Measurements from ENCODE around the gene GRPR.

The GRPR gene

DNA sequence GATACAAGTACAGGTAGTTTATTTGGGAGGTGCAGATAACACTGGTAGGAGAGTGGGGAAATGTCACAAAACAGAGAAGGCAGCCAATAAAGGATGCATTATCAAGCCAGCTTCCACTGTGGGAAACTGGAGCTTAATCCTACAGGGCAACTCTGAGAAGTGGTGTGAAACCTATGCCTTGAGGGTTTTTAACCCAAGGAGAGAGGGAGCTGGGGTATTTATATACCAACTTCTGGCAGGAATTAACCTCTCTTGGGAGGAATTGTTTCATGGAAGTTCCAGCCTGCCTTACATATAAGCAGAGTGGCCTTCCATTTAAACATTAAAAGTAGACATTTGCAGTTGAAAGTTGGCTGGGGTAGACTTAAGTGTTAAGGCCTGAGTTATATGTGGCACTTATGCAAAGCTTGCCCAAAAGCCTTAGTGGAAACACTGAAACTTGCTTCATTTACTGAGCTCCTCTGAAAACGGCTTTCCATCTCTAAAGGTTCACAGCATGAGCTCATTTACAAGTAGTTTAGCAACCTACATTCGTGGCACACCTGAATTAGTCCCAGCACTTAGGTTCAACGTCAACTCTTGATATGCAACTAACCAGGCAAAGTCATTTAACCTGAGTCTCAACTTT is 63.1 kb downstream of the GRPR start:
- Histone ChIP-seq H3K27ac (ENCODE audit: low read length) (no peak overlapping the region), H3K36me3 (ENCODE audit: insufficient read depth, low read depth, low read length) (no peaks in the 10 kb centered on the region), H3K9me3 (ENCODE audit: insufficient read depth, low read depth, low read length) (no peaks in the 10 kb centered on the region), H3K9ac (ENCODE audit: low read depth, low read length) (peak overlapping the region; percentile 52; the same call in 1 of the 2 replicates), H3K4me1 (ENCODE audit: insufficient read depth, low read length) (peaks cover 21% of the 10 kb centered on the region; the same call in 1 of the 2 replicates), H3K27me3 (ENCODE audit: insufficient read depth, low read length) (no peaks in the 10 kb centered on the region), H3K4me3 (ENCODE audit: low read length) (no peak overlapping the region)

DNA sequence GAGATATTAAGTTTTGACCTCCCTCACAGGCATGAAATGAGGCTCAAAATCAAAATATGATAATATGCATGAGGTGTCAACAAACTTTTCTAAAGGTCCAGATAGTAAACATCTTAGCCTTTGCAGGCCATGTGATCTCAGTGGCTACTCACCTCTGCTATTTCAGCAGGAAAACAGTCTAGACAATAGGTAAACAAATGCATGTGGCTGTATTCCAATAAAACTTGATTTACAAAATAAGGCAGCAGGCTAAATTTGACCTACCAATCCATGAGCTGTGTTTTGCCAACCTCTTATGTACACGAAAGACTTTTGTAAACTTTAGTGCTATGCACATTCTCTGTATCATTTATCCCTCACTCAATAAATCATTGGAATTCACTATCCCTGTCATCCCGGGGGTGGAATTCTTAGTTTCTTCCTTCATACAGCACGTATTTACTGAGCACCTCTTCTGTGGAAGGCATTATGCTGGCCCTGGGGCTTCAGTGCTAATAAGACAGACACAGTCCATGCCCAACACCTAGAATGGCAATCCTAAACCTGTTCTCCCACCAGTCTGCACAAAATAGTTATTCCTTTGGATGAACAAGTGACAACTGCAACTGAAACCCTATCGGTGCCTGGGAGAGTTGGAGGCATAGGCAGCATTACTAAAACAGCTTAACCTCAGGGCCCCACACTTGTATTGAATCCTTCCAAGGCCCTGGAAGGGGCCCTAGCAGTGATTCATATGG is 63.8 kb downstream of the GRPR start:
- Histone ChIP-seq H3K9me3 (ENCODE audit: insufficient read depth, low read depth, low read length) (no peaks in the 10 kb centered on the region), H3K4me3 (ENCODE audit: low read length) (no peak overlapping the region), H3K4me1 (ENCODE audit: insufficient read depth, low read length) (peaks cover 21% of the 10 kb centered on the region; the same call in 1 of the 2 replicates), H3K27ac (ENCODE audit: low read length) (no peak overlapping the region), H3K9ac (ENCODE audit: low read depth, low read length) (peak overlapping the region; percentile 35; the same call in 1 of the 2 replicates), H3K36me3 (ENCODE audit: insufficient read depth, low read depth, low read length) (no peaks in the 10 kb centered on the region), H3K27me3 (ENCODE audit: insufficient read depth, low read length) (no peaks in the 10 kb centered on the region)

DNA sequence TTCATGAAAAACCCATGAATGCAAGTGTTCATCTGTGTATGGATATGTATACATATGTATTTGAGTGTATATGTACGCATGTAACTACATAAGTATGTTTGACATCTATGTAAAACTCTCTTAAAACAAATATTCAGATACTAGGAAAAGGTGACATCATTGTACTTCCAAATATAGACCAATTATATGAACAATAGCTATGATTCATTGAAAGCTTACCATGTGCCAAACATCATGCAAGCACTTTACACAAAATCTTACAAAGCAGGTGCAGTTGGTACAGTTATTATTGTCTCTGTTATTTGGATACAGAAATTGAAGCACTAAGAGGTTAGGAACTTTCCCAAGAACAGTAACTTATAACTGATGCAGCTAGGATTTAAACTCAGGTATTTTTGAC is 65.3 kb downstream of the GRPR start:
- H3K36me3 ChIP-seq (ENCODE audit: insufficient read depth, low read depth, low read length): no peaks in the 10 kb centered on the region
- H3K9ac ChIP-seq (ENCODE audit: low read depth, low read length): no peak overlapping the region
- H3K27me3 ChIP-seq (ENCODE audit: insufficient read depth, low read length): no peaks in the 10 kb centered on the region
- no peak overlapping the region for H3K27ac ChIP-seq (ENCODE audit: low read length)
- no peaks in the 10 kb centered on the region for H3K9me3 ChIP-seq (ENCODE audit: insufficient read depth, low read depth, low read length)
- peaks cover 21% of the 10 kb centered on the region; the same call in 1 of the 2 replicates for H3K4me1 ChIP-seq (ENCODE audit: insufficient read depth, low read length)
- H3K4me3 ChIP-seq (ENCODE audit: low read length): no peak overlapping the region

DNA sequence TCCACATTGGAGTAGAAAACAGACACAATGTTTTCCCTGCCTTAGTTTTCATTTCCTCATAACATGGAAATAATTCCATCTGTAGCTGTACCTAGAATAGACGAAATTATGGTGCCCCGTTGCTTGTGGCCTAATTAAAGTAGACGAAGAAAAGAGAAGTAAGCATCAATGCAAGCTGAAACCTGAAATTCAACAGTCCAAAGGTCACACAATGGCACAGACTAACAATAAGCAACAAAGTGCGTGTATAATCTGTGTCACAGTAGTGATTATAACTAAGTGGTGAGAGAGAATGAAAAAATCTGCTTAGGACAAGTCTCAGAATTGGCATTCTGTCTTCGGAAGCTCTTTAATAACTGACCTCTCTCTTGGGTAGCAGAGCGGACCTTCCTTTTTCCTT is 68.2 kb downstream of the GRPR start:
- H3K9ac ChIP-seq (ENCODE audit: low read depth, low read length): no peak overlapping the region
- H3K4me3 ChIP-seq (ENCODE audit: low read length): no peak overlapping the region
- no peak overlapping the region for H3K27ac ChIP-seq (ENCODE audit: low read length)
- no peaks in the 10 kb centered on the region for H3K36me3 ChIP-seq (ENCODE audit: insufficient read depth, low read depth, low read length)
- no peaks in the 10 kb centered on the region for H3K27me3 ChIP-seq (ENCODE audit: insufficient read depth, low read length)
- no peaks in the 10 kb centered on the region for H3K9me3 ChIP-seq (ENCODE audit: insufficient read depth, low read depth, low read length)
- peaks cover 11% of the 10 kb centered on the region; the same call in 1 of the 2 replicates for H3K4me1 ChIP-seq (ENCODE audit: insufficient read depth, low read length)

DNA sequence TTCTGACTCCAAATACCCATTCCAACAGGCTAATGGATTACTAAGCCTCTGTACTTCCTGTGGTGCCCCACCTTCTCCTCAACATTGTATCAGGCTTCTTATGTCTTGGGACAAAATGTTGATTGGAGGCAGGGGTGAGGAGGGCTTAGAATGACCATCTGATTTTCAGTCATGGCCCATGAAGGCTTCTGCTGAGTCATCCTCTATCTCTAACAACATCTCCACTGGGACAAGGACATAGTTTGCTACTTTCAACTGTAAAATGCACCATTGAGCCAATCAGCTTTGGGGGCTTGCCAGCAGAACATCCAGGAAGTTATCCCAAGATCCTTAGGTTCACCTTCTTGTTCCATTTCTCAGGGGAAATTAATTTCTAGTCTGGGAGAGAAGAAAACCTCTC is 73.5 kb downstream of the GRPR start:
- H3K4me1 ChIP-seq (ENCODE audit: insufficient read depth, low read length): peaks cover 16% of the 10 kb centered on the region; the same call in 1 of the 2 replicates
- H3K4me3 ChIP-seq (ENCODE audit: low read length): no peak overlapping the region
- H3K27me3 ChIP-seq (ENCODE audit: insufficient read depth, low read length): no peaks in the 10 kb centered on the region
- no peaks in the 10 kb centered on the region for H3K36me3 ChIP-seq (ENCODE audit: insufficient read depth, low read depth, low read length)
- H3K9ac ChIP-seq (ENCODE audit: low read depth, low read length): no peak overlapping the region
- H3K27ac ChIP-seq (ENCODE audit: low read length): no peak overlapping the region
- H3K9me3 ChIP-seq (ENCODE audit: insufficient read depth, low read depth, low read length): no peaks in the 10 kb centered on the region

DNA sequence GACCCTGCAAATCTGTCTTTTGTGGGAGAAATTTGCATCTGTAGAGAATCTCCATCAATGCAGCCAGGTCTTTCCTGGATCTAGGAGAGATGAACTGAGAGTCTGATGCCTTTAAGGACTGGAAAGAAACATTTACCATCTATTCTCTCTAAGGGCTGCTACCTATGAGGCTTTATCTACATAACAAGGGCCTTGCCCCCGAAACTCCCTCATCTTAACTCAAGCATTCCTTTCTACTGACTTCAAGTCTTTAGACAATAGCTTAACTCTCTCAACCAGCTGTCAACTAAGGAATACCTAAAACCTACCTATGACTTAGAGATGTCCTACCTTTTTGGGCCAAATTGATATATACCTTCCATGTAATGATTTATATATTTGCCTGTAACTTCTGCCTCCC is 76.0 kb downstream of the GRPR start:
- Histone ChIP-seq H3K4me3 (ENCODE audit: low read length) (no peak overlapping the region), H3K9ac (ENCODE audit: low read depth, low read length) (no peak overlapping the region), H3K36me3 (ENCODE audit: insufficient read depth, low read depth, low read length) (no peaks in the 10 kb centered on the region), H3K27ac (ENCODE audit: low read length) (no peak overlapping the region), H3K9me3 (ENCODE audit: insufficient read depth, low read depth, low read length) (no peaks in the 10 kb centered on the region), H3K4me1 (ENCODE audit: insufficient read depth, low read length) (peaks cover 16% of the 10 kb centered on the region; the same call in 1 of the 2 replicates), H3K27me3 (ENCODE audit: insufficient read depth, low read length) (no peaks in the 10 kb centered on the region)

DNA sequence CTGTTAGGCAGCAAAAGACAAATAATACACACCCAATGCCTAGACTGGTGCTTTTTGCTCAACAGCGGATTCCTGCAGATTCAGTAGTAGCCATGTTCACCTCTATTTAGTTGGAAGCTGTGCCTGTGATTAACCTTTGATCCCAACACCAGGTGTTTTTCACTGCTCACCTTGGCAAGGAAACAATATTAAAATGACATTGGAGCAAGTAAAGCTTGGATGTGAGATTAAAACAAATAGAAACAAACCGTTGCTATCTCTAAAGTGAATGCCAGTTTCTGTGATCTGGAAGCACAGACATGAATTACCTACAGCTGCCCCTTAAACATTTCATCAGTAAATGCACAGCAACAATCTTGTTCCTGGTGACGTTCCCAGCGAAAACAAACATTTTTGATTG is 79.6 kb downstream of the GRPR start:
- peaks cover 16% of the 10 kb centered on the region; the same call in 1 of the 2 replicates for H3K4me1 ChIP-seq (ENCODE audit: insufficient read depth, low read length)
- H3K9ac ChIP-seq (ENCODE audit: low read depth, low read length): no peak overlapping the region
- H3K9me3 ChIP-seq (ENCODE audit: insufficient read depth, low read depth, low read length): no peaks in the 10 kb centered on the region
- H3K36me3 ChIP-seq (ENCODE audit: insufficient read depth, low read depth, low read length): no peaks in the 10 kb centered on the region
- H3K4me3 ChIP-seq (ENCODE audit: low read length): no peak overlapping the region
- H3K27ac ChIP-seq (ENCODE audit: low read length): no peak overlapping the region
- H3K27me3 ChIP-seq (ENCODE audit: insufficient read depth, low read length): no peaks in the 10 kb centered on the region

Data from iPS-20b (cell line).